Measurements from ENCODE around the gene TTC9B.
"Not testable (repeated sequence)": the region's sequence is repeated elsewhere in the genome, so short reads cannot be mapped to it uniquely, and the experiment has no call there.

The TTC9B gene

DNA sequence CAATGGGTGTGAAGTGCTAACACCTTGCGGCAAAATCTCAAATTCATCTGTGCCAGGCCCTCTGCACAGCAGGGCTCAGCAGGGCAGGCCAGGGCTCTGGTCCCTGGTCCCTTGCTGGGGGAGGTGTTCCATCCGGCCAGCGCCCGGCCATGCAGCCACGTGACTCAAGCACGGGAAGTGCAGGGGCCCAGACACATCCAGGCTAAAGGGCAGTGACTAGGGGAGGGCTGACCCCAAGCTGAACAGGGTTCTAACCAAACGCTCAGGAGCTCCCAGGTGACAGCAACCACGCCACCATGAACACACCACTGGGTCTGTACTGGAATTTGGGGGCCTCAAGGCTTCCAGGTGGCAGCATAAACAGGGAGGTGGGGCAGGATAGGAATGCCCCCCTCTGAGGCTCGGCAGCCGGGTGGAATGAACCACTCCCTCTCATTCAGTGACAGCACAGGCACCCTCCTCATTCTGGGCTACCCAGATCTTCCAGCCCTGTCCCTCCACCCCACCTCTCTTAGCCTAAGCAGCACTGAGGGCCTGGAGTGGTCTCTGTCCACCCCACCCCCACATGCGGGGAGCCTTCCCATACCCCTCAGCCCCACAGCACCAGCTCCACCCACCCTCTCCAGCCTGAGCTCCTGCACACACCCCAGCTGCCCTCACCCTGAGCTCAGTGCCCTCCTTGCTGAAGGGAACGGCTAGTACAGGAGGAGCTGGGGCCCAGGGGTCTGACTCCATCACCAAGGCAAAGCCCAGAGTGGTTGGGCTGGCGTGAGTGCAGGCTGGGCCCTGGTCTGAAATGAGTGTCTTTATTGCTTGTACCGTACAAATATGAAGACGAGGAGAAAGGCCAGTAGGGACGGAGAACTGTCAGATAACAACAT is 13.6 kb upstream of the TTC9B start:
- no peaks in the 10 kb centered on the region for H3K9me3 Mint-ChIP-seq
- H3K27ac Mint-ChIP-seq = no peak overlapping the region
- H3K4me1 Mint-ChIP-seq (ENCODE audit: low read depth) = peaks cover 26% of the 10 kb centered on the region
- DNase-seq = no peak
- peaks cover 16% of the 10 kb centered on the region for H3K27me3 Mint-ChIP-seq
- H3K36me3 Mint-ChIP-seq (ENCODE audit: low read depth) = peaks cover 42% of the 10 kb centered on the region
- no peak overlapping the region for H3K4me3 Mint-ChIP-seq

DNA sequence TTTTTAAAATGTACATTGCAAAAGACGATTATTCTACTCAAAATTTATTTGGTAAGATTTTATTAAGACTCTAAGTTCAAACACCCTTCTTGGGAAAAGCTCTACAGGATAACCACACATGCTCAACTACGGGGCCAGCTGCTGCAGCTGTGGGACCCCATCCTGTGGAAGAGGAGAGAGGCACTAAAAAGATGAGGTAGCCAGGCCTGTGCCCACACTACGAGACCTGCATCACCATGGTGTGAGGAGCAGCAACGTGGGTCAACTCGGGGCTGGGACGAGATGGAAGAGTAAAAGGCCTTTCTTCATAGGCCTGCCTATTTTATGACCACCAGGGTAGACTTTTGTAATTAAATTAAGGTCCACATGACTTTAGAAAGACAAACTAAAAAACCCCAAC is 12.9 kb upstream of the TTC9B start:
- Mint-ChIP-seq H3K27me3 (peaks cover 21% of the 10 kb centered on the region), H3K27ac (peak overlapping the region; percentile 24), H3K4me3 (no peak overlapping the region)

DNA sequence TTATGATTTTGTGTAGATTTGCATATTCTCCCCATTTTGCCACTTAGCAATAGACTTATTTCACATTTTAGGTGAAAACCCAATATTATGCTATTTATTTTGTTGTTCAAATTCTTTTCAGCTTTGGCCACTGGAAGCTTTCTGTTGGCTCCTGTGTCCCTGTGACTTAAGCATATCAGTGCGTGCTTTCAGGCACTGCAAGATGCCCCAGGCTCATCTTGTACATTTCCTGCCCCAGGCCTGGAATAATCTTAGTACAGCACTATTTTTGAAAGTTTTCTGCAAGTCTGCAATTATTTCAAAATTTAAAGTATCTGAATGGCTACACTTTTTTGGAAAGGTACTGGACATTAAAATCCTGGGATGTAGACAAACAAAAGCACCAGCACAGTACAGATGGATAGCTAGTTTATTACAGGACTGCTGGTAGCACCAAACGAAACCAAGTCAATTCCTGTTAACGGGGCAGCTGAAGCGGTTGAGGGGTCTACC is 11.8 kb upstream of the TTC9B start:
- H3K27ac Mint-ChIP-seq = peak overlapping the region; percentile 34
- no peak for DNase-seq
- no peaks in the 10 kb centered on the region for H3K9me3 Mint-ChIP-seq
- H3K4me1 Mint-ChIP-seq (ENCODE audit: low read depth) = peaks cover 39% of the 10 kb centered on the region
- no peak overlapping the region for H3K4me3 Mint-ChIP-seq
- peaks cover 31% of the 10 kb centered on the region for H3K27me3 Mint-ChIP-seq
- H3K36me3 Mint-ChIP-seq (ENCODE audit: low read depth) = peaks cover 24% of the 10 kb centered on the region

More for the DNA sequence above, 12.9 kb upstream of the TTC9B start:
- DNase-seq = no peak
- H3K9me3 Mint-ChIP-seq = no peaks in the 10 kb centered on the region
- H3K4me1 Mint-ChIP-seq (ENCODE audit: low read depth) = peaks cover 31% of the 10 kb centered on the region
- peaks cover 35% of the 10 kb centered on the region for H3K36me3 Mint-ChIP-seq (ENCODE audit: low read depth)

DNA sequence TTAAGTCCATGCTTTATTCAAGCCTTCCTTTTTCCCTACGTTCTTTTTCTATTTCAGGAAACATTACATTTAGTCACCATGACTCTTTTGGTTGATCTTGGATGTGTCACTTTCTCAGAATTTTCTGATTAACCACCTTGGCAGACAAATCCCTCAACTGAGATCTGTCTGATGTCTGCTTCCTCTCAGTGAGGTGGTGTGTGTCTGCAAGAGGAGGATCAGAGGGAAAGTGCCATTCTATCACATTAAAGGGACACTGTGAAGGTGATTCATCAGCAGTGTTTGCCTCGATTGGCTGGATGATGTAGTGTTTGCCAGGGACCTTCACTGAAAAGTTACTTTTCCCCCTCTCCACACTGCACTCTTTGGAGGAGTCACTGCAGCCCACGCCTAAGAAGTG is 11.3 kb upstream of the TTC9B start:
- H3K27ac Mint-ChIP-seq = peak overlapping the region; percentile 34
- no peak overlapping the region for H3K4me3 Mint-ChIP-seq
- DNase-seq = no peak
- no peaks in the 10 kb centered on the region for H3K9me3 Mint-ChIP-seq
- peaks cover 19% of the 10 kb centered on the region for H3K36me3 Mint-ChIP-seq (ENCODE audit: low read depth)
- H3K27me3 Mint-ChIP-seq = peaks cover 36% of the 10 kb centered on the region
- peaks cover 39% of the 10 kb centered on the region for H3K4me1 Mint-ChIP-seq (ENCODE audit: low read depth)

DNA sequence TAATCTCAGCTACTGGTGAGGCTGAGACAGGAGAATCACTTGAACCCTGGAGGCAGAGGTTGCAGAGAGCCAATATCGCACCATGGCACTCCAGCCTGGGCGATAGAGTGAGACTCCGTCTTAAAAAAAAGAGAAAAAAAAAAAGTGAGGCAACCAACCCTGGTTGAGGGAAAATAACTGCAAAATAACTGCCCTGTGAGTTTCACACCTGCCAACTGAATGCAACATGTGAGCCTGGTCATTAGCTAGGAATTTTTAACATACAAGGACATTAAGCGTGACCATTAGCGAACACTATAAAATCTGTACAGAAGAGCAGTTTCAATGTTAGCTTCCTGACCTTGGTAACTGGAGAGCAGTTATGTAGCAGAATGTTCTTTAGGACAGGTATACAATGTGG is 10.7 kb upstream of the TTC9B start:
- H3K27ac Mint-ChIP-seq = peak overlapping the region; percentile 34

DNA sequence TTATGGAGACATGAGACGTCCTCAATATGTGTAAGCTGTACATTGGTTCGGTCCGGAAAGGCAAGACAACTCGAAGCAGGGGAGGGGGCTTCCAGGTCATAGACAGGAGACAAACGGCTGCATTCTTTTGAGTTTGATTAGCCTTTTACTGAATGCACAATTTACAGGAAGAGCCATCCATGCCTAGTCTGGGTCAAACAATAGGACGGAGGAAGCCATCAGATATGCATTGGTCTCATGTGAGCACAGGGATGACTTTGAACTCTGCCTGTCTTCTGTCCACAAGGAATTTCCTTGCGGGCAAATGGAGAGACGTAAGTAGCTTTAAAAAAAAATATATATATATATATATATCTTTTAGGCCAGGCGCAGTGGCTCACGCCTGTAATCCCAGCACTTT is 10.2 kb upstream of the TTC9B start:
- DNase-seq = no peak
- no peak overlapping the region for H3K4me3 Mint-ChIP-seq
- peaks cover 42% of the 10 kb centered on the region for H3K4me1 Mint-ChIP-seq (ENCODE audit: low read depth)
- H3K9me3 Mint-ChIP-seq = no peaks in the 10 kb centered on the region
- no peak overlapping the region for H3K27ac Mint-ChIP-seq
- peaks cover 8% of the 10 kb centered on the region for H3K36me3 Mint-ChIP-seq (ENCODE audit: low read depth)
- peaks cover 48% of the 10 kb centered on the region for H3K27me3 Mint-ChIP-seq

More for the DNA sequence above, 10.7 kb upstream of the TTC9B start:
- DNase-seq = no peak
- peaks cover 42% of the 10 kb centered on the region for H3K27me3 Mint-ChIP-seq
- no peaks in the 10 kb centered on the region for H3K9me3 Mint-ChIP-seq
- H3K36me3 Mint-ChIP-seq (ENCODE audit: low read depth) = peaks cover 13% of the 10 kb centered on the region
- no peak overlapping the region for H3K4me3 Mint-ChIP-seq
- peaks cover 39% of the 10 kb centered on the region for H3K4me1 Mint-ChIP-seq (ENCODE audit: low read depth)

DNA sequence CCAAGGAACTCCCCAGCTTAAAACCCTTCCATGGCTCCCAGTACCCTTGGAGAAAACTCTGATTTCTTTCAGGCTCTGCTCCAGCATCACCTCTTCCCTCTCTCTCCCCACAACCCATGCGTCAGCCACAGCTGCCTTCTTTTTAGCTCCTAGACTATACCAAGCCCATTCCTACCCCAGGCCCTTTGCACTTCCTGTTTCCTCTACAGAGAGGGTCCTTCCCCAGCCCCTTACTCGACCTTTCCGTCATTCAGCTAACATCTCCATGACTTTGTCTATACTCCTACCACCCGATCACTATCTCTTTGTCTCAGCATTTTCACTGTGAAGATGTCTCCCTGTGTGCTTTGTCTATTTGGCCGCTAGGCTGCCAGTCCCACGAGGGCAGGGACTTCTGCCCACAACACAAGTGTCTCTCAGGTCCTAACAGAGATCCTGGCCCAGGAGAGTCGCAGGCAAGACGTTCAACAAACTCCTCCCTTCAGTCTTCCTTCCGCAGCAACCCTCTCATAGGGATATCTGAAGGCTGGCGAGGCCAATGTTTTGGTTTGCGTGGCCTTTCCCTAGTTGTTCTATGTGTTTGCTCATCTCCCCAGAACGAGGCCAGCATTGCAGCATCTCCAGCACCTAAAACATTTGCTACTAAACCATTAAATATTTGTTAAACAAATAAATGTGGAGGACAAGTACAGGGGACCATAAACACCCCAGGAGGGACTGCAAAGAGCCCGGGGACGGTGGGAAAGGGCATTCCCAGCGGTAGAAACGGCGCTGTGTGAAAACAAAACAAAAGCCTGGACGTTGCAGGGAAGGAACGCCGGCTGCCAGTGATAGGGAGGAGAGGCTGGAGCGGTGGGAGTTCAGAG is 7.5 kb upstream of the TTC9B start:
- no peaks in the 10 kb centered on the region for H3K36me3 Mint-ChIP-seq (ENCODE audit: low read depth)
- no peak overlapping the region for H3K27ac Mint-ChIP-seq
- peaks cover 69% of the 10 kb centered on the region for H3K27me3 Mint-ChIP-seq
- DNase-seq = no peak
- H3K9me3 Mint-ChIP-seq = peaks cover 3% of the 10 kb centered on the region
- H3K4me3 Mint-ChIP-seq = peak overlapping the region; percentile 26
- peaks cover 37% of the 10 kb centered on the region for H3K4me1 Mint-ChIP-seq (ENCODE audit: low read depth)

DNA sequence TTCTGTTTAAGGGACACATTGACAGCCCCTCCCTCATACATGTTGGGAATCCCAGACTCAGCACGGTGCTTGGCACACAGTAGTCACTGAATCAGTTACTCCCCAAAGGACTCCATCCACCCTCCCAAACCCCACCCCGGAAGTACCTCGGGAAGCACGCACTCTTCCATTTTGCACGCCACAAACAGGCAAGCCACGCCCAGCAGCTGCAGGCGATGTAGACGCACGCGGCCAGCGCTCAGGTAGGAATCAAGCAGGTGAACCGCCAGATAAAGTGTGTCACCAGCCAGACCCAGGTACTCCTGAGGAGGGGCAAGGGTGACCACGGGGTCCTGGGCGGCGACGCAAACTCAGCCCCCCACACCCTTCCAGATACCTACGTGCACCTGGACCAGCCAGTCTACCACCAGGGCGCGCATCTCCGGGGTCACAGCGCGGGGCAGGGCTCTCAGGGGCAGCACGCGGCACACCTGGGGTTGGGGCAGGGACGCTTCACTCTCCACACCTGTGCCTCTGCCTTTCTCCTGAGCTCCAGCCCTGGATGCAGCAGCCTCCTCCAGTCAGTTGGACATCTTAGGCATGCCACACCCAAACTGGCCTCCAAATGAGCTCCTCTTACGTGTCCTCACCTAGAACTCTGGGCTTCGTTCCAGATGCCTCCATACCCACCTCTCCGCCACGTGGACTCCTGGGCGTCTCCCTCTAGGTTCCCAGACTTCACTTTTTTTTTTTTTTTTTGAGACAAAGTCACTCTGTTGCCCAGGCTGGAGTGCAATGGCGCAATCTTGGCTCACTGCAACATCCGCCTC is 6.4 kb upstream of the TTC9B start:
- no peak for DNase-seq
- Mint-ChIP-seq H3K27me3 (peaks cover 79% of the 10 kb centered on the region), H3K4me3 (no peak overlapping the region), H3K9me3 (peaks cover 3% of the 10 kb centered on the region), H3K27ac (no peak overlapping the region), H3K36me3 (ENCODE audit: low read depth) (no peaks in the 10 kb centered on the region), H3K4me1 (ENCODE audit: low read depth) (peaks cover 35% of the 10 kb centered on the region)

DNA sequence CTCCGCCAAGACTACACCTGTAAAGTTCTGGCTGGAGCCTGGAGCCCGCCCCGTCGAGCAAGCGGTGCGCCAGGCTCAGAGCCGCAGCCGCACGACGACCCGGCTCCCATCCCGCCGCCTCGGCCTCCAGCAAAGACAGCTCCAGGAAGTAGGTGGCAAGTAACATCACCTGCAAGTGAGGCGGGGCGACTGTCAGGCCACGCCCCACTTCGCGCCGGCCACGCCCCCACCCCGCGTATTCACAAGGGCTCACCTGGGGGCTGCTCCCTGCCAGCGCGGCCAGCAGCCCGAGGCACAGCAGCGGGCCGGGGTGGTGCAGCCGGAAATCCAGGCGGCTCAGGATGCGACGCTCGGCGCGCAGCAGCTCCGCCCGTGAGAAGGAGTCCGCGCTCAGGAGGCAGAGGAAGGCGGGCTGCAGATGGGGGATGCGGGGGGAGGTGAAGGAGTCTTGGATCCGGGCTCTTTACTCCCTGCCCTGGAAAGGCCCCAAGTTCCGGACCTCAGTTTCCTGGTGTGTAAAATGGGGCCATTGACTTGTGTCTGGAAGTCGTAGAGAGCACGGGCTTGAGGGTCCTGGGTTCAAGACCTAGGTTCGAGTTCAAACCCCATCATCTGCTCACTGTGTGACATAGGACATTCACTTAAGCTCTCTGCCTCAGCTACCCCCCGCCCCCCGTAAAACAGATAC is 5.1 kb upstream of the TTC9B start:
- Mint-ChIP-seq H3K4me3 (no peak overlapping the region), H3K9me3 (peaks cover 3% of the 10 kb centered on the region), H3K27me3 (peaks cover 91% of the 10 kb centered on the region), H3K27ac (no peak overlapping the region), H3K4me1 (ENCODE audit: low read depth) (peaks cover 29% of the 10 kb centered on the region), H3K36me3 (ENCODE audit: low read depth) (no peaks in the 10 kb centered on the region)
- DNase-seq = peak; percentile 55

DNA sequence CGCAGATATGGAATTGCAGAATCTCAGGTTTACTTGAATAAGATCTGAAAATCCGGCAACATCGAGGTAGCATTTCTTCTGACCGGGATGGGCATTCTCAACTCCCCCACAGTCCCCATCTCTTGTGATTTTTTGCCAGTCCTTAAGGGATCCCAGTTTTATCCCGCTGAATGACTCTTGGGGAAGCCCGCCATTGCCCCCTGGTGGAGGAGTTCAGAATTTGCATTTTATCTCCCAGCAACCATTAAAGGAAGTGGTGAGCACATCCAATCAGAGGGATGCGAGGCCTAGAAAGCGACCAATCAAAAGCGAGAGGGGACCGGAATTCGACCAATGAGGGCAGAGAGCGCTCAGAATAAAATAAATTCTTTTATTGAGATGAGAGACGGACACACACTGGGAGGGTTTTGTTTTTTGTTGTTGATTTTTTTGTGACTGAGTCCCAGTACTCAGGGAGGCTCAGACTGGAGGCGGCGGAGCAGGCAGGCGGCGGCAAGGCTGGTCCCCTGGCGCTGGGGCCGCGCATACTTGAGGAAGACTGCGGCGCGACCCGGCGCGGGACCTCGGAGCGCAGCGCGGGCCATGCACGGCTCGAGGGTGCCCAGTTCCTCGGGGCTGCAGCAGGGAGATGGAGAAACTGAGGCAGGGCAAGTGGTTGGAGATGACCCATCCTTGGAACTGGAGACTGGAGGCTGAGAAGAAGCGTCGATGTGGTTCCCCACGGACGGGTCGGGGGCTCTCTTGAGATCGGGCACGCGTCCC is 3.9 kb upstream of the TTC9B start:
- Mint-ChIP-seq H3K27me3 (peaks cover 85% of the 10 kb centered on the region), H3K4me3 (no peak overlapping the region), H3K4me1 (ENCODE audit: low read depth) (peaks cover 31% of the 10 kb centered on the region), H3K9me3 (peaks cover 3% of the 10 kb centered on the region), H3K27ac (peak overlapping the region; percentile 62), H3K36me3 (ENCODE audit: low read depth) (no peaks in the 10 kb centered on the region)
- peak; percentile 78 for DNase-seq

DNA sequence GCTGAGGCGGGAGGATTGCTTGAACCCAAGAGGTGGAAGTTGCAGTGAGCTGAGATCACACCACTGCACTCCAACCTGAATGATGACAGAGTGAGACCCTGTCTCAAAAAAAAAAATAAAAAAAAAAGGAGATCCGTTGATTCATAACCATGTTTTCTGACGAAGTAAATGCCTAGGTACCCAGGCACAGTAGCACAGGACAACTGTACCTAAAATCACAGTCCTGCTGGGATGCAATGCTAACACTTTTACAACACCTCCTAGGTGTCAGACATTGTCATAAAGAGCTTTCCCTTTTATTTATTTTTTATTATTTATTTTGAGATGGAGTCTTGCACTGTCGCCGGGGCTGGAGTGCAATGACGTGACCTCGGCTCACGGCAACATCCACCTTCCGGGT is 2.5 kb upstream of the TTC9B start:
- Mint-ChIP-seq H3K36me3 (ENCODE audit: low read depth) (no peaks in the 10 kb centered on the region), H3K27me3 (peaks cover 88% of the 10 kb centered on the region), H3K4me3 (no peak overlapping the region), H3K9me3 (peaks cover 3% of the 10 kb centered on the region), H3K27ac (no peak overlapping the region), H3K4me1 (ENCODE audit: low read depth) (peaks cover 26% of the 10 kb centered on the region)
- DNase-seq = no peak

DNA sequence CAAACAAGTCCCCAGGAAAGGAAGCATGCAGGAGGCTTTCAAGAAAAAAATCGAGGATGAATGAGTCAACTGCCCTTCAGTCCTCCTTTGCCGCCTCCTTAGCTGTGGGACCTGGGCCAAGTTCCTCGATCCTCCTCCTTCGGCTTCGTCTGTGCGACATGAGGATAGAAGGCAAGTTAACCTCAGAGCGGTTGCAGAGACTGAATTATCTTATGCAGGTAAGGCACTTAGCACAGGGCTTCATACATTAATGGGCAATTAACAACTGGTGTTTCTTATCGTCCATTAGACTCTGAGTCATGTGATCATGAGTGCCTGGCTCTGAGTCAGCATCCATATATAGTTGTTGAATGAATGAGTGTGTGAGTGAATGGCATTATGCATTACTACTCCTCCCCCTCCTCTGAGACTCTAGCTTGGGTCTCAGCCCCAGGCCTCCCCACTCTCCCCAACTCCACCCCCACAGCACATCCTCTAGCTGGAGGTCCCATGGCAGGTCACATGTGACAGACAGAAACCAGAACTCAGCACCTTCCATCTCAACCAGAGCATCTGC is 1.6 kb upstream of the TTC9B start:
- DNase-seq = no peak
- H3K36me3 Mint-ChIP-seq (ENCODE audit: low read depth) = no peaks in the 10 kb centered on the region
- no peak overlapping the region for H3K4me3 Mint-ChIP-seq
- peaks cover 3% of the 10 kb centered on the region for H3K9me3 Mint-ChIP-seq
- H3K4me1 Mint-ChIP-seq (ENCODE audit: low read depth) = peaks cover 22% of the 10 kb centered on the region
- peaks cover 80% of the 10 kb centered on the region for H3K27me3 Mint-ChIP-seq
- no peak overlapping the region for H3K27ac Mint-ChIP-seq

DNA sequence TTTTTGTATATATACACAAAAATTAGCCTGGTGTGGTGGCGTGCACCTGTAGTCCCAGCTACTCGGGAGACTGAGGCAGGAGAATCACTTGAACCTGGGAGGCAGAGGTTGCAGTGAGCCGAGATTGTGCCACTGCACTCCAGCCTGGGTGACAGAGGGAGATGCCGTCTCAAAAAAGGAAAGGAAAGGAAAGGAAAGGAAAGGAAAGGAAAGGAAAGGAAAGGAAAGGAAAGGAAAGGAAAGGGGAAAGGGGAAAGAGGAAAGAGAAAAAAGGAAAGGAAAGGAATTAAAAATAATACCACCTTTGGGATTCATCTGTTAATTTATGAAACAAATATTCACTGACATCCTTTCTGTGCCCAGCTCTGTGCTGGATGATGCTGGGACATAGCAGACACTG is 845 bp upstream of the TTC9B start:
- H3K4me3 Mint-ChIP-seq; H3K36me3 Mint-ChIP-seq (ENCODE audit: low read depth); H3K27ac Mint-ChIP-seq; DNase-seq; H3K9me3 Mint-ChIP-seq: not testable (repeated sequence)
- Mint-ChIP-seq H3K4me1 (ENCODE audit: low read depth) (peaks cover 22% of the 10 kb centered on the region), H3K27me3 (peaks cover 72% of the 10 kb centered on the region)

Measured in activated T-cell treated with anti-CD3 and anti-CD28 coated beads, Interleukin-2, amount 50 U/mL, for 24 hours (primary cell).